ENCODE data around the gene GPR35. TPM values are rescaled to one million over a fixed set of nuclear protein-coding genes. Genes with fewer than 3 reads are reported as not detected.
"Not testable (repeated sequence)": the region's sequence is repeated elsewhere in the genome, so short reads cannot be mapped to it uniquely, and the experiment has no call there.

The GPR35 gene
- total RNA-seq, 1 donor from 2014 or later: 2.1 TPM

DNA sequence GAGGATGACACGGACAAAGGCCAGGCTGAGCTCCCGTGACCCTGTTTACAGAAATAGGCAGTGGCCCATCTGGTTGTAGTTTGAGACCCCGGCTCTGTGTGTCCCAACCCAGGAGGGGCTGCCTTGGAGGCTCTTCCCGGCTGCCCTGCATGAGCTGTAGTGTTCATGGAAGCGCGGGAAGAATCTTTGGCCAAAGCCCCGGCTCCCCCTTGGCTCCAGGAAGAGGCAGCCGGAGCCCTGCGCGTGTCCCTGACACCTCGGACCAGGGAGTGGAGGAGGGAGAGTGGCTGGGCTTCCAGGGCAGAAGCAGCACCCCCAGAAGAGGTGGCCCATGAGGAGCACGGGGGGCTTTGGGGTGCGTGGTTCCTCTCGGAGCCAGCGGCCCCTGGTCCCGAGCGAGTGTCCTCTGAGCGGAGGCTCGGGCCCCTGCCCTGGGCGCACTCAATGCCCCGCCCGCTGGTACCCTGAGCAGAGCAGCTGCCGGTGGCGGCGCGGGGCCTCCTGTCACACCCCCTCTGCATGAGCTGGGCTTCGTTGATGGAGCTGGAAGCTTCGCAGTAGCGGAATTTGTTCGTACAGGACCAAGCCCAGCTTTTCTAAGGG, 21.7 kb downstream of the GPR35 start:
- no peak for DNase-seq
- intact Hi-C loops (cut with micrococcal nuclease): no loop called here
- ATAC-seq: no peak

DNA sequence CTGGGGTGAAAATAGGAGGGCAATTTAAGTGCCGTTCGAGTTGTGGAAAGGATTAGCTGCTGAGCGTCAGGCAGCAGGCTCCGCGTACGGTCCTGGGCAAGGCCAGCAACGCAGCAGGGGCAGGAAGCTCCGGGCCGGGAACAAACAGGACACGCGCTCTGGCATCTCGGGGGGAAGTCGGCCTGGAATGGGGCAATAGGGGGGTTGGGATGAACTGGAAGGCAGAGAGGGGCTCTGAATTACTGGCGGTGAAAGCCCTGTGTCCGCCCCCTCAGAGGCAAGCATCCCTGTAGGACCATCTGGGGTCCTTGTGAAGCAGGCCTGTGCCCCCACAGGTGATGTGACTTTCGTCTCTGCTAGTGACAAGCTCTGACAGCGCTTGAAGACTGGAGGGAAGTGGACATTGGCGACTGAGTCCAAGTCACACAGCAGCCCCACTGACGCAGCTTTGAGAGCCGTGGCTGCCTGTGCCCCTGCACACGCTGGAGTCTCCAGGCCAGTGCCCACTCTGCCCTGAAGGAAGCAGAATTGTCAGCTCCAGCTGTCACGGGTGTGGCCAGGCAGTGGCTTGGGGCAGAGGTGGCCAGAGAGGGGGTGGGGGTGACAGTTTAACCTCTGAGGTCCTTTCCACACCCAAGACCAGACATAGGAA, 22.3 kb downstream of the GPR35 start:
- ATAC-seq (no peak), DNase-seq (no peak)
- intact Hi-C loops (cut with micrococcal nuclease): no loop called here

DNA sequence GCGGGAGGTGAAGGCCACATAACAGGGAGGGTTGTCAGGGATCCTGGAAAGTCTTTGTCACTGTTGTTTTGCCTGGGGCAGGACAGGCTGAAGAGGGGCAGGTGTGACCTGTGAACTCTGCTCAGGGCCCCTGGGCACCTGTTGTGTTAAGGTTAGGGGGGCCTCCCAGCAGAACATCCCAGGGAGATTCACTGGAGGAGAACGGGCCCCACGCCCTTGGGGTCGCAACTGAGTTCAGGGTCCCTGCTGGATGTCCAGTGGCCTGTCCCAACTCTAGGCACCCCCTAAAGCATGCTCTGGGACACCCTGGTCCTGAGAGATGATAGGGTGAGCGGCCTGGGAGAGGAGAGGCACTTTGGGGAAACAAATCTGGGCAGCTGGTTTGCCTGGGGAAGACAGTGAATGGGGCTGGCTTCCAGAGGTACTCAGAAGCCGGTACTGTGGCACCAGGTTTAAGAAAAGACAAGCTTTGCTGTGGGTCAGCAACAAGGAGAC, 22.9 kb downstream of the GPR35 start:
- intact Hi-C loops (cut with micrococcal nuclease): no loop called here
- ATAC-seq: no peak

DNA sequence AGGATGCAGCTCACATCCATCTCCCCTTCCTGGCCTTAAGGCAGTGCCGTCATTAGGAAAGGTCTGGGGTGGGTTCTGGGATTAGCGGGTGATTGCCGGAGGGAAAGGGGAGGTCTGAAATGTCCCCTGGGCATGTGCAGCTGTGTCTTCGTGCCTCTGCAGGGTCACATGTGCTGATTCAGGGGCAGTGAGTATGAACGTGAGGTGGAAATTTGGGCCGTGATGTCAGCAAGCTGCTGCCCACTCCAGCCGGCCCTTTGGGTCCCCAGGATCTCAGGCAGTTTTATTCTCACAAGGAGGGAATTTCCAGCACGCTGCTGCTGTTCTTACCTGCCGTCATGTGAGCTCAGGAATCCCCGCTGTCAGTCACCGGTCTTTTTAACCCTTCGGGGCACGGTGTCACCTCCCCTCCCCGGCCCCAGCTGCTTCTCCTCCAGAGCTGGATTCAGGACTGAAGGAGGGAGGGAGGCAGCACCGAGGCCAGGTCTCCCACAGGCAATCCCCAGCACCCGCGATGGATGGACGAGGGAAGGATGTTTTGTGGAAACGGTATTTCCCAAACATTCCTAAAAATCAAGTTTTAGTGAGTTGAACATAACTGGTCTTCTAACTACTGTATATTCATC, 23.5 kb downstream of the GPR35 start:
- intact Hi-C loops (cut with micrococcal nuclease): no loop called here
- DNase-seq (no peak), ATAC-seq (no peak)

More for the DNA sequence above, 22.9 kb downstream of the GPR35 start:
- DNase-seq: no peak

DNA sequence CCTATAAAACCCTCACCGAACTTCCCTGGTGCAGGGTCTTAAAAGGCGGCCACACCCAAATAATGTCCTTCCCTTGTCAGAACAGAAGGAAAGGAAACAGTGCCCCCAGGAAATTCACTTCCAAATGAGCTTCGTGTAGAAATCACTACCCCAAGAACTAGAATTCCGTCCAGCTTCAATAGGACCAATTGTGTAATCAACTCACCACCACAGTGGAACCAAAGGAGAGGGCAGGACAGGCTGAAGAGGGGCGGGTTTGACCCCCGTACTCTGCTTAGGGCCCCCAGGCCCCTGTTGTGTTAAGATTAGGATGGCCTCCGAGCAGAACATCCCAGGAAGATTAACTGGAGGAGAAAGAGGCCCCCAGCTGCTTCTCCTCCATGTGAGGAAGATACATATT, 24.1 kb downstream of the GPR35 start:
- intact Hi-C loops (cut with micrococcal nuclease): no loop called here
- ATAC-seq: no peak

DNA sequence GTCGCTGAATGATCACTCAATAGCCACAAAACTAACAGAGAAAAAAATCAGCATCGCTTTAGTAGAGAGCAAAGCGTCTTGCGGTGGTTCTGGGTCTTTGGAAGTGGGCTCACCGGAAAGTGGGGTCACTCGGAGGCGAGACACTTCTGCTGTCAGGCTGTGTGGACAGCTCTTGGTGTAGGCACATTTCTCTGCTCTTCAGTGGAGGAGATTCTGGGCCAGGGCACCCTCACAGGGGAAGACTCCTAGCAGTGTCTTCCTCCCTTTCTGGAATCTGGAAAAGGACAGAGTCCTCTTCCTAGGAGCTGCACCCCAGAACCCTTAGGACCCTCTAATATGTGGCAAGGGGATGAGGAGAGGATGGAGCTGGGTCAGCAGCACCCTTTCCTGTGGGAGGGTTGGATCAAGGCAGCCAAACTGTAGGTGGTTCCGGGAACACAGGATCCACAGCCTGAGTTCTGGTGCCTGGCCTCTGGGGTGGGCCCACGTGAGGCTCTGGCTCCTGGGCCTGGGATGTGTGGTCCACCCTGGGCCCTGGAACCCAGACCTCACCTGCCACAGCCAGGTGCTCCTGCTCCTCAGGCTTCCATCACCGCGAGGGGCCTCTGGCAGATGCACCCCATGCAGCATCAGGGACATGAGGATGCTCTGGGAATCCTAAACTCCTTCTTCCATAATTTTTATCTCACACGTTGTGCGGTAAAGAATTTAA, 25.1 kb downstream of the GPR35 start:
- DNase-seq (no peak), ATAC-seq (no peak)
- intact Hi-C loops (cut with micrococcal nuclease): no loop called here

More for the DNA sequence above, 24.1 kb downstream of the GPR35 start:
- no peak for DNase-seq

DNA sequence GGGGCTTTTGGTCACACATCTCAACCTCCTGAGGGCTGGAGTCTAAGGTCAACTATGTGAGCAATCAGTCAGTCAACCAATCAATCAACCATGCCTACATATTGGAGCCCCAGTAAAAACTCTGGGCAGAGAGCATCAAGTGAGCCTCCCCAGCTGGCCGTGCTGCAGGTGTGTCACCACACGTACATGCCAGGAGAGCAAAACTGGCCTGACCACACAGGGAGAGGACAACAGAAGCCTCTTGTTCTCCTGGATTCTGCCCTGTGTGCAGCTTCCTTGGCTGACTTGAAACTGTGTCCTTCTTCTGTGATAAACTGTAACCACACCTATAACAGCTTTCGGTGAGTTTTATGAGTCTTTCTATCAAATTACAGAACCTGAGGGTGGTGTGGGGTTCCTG, 25.9 kb downstream of the GPR35 start:
- intact Hi-C loops (cut with micrococcal nuclease): no loop called here
- no peak for DNase-seq
- no peak for ATAC-seq

DNA sequence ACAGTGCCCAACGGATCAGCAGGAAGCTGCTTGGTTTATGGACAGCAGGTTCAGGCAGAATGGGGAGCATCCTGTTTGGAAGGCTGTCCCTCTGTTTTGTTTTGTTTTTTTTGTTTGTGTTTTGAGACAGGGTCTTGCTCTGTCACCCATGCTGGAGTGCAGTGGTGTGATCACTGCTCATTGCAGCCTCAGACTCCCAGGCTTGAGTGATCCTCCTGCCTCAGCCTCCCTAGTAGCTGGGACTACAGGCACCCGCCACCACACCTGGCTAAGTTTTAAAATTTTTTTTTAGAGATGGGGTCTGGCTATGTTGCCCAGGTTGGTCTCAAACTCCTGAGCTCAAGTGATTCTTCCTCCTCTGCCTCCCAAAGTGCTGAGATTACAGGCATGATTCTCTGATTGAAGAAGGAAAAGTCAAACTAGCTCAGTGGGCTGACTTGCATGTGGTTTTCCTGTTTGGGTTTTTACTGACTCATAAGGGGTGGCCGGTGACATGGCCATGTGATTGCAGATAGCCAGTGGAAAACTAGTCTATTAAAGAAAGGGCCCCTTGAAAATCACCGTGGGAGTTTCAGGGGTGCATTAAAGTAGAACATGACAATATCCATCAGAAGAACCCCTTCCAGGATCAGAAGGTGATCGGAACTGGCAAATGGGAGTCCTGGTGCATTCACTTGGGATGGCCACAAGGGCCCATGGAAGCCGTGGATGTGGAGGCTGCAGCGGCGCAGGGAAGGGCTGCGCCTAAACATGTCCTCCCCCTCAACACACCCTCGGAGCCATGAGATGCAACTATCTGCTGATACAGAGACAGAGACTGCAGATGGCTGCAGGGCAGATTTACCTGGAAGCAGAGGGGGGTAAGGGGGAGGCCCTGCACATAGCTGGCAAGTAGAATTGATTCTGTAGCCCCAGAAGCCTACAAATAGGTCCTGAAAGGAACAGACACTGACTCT, 30.9 kb downstream of the GPR35 start:
- no peak for DNase-seq
- no peak for ATAC-seq
- intact Hi-C loops (cut with micrococcal nuclease): no loop called here

DNA sequence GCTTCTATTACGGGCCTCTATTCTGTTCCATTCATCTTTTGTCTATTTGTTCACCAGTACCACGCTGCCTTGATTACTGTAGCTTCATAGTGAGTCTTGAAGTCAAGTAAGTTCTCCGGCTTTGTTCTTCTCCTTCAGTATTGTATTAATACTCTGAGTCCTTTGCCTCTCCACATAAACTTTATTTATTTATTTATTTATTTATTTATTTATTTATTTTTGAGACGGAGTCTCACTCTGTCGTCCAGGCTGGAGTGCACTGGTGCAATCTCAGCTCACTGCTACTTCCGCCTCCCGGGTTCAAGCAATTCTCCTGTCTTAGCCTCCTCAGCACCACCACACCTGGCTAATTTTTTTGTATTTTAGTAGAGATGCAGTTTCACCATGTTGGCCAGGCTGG, 34.6 kb downstream of the GPR35 start:
- intact Hi-C loops (cut with micrococcal nuclease); DNase-seq: not testable (repeated sequence)

DNA sequence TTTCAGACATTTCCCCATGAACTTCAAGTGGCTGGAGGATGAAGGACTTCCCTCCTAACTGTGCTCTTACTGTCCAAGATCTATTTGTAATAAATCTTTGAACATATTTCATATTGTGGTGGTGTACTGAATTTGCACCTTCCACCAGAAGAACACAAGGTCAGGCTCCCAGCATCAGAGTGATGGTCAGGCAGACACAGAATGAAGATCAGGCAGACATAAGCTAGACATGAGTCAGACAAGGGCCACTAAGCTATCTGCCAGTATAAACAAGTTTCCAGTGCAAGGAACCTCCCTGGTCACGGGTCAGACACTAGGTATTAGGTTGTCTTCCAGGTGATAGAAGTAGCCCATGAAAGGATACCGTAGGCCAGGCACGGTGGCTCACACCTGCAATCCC, 37.4 kb downstream of the GPR35 start:
- ATAC-seq (no peak), DNase-seq (no peak)
- intact Hi-C loops (cut with micrococcal nuclease): no loop called here

More for the DNA sequence above, 34.6 kb downstream of the GPR35 start:
- ATAC-seq: not testable (repeated sequence)

DNA sequence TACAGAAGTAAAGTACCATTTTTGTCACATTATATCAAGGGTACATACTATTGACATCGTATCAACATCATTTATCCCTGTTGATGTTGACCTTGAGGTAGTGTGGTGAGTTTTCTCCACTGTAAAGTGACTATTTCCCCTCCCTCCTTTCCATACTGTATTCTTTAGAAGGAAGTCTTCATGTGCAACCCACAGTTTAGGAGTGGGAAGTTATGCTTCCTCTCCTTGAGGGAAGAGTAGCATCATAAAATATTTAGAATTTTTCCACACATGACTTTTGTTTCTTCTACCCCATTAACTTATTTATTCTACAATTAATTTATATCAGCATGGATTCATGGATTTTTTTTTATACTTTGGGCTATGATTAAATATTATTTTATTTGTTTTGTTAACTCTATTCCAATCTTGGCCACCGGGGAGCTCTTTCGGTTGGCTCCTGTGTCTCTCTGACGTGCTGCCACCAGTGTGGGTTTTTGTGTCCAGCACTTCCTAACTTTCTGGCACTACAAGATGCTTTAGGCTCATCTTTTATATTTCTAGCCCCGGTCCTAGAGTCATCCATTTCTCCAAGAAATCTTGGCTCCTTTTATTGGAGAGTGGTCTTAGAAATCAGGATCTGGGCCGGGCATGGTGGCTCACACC, 38.4 kb downstream of the GPR35 start:
- DNase-seq (no peak), ATAC-seq (no peak)
- intact Hi-C loops (cut with micrococcal nuclease): no loop called here

DNA sequence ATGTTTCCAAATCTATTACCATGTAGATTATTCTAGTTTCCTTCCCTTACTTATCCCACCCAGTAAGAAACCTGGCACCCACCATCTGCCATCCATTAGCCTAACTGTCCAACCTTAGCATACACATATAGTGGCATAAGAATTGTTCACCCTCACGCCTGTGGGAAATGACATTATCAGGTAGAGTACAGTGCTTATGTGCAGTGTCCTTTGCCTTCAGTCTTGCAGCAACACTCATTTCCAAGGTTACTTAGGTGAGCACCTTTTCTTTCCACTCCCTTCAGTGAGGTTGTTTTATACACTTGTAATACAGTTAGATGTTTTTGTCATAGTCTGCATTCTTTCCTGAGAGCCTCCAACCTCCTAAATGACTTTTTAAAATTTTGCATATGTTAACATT, 39.3 kb downstream of the GPR35 start:
- ATAC-seq: no peak
- intact Hi-C loops (cut with micrococcal nuclease): no loop called here
- DNase-seq: no peak

DNA sequence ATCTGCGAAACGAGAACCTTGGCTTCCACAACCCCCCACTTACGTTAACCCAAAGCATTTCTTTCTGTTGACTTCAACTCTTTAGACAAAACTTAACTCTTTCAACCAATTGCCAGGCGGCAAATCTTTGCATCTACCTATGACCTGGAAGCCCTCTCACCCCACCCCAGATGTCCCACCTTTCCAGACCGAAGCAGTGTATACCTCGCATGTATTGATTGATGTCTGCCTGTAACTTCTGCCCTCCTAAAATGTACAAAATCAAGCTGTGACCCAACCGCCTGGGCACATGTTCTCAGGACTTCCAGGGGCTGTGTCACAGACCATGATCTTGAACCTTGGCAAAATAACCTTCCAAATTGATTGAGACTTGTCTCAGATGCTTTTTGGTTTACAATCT, 45.1 kb downstream of the GPR35 start:
- intact Hi-C loops (cut with micrococcal nuclease): no loop called here
- DNase-seq (no peak), ATAC-seq (no peak)

DNA sequence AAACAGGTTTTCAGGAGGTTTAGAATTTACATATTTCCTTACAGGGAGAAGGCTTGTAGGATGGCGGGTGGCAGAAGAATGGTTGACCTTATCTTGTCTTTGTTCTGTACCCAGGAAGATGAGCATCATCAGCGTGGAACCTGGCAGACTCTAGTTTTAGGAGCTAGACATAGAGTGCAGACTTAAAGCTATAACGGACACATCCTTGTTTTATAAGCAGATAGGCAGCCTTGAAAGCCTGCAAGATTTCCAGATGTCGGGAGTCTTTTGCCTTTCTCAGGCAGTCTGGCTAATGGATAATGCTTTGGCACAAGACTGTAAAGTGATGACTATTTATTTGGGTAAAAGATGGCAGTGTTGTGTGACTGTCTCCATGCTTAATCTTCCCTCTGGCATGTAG, 45.7 kb downstream of the GPR35 start:
- intact Hi-C loops (cut with micrococcal nuclease): no loop called here
- ATAC-seq (no peak), DNase-seq (no peak)

DNA sequence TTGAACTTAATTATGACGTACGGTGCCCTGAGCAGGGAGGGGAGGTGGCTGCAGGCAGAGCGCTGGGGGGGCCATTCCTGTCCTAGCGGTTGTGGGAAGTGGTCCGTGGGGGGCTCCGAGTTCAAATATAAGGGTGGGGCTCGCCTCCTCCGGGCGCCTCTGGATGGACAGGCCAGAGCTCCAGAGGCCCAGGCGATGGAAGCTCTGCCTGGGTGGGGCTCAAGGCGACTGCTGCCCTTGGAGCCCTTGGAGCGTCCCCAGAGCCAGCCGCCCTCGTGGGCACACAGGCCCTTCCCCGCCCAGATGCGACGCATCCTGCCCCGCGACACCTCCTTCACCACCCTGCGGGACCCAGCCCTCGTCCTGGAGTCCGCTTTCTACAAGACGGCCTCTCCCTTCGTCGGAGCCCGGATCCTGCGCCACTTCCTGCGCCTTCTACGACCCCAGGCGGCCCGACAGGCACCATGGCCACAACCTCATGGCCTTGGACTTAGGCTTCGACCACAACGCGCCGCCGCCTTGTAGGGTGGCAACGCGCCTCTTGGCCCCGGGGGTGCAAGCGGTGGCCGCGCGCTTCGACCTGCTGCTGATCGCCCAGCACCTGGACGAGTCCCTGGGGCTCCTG, 46.9 kb downstream of the GPR35 start:
- no peak for ATAC-seq
- intact Hi-C loops (cut with micrococcal nuclease): no loop called here
- no peak for DNase-seq

DNA sequence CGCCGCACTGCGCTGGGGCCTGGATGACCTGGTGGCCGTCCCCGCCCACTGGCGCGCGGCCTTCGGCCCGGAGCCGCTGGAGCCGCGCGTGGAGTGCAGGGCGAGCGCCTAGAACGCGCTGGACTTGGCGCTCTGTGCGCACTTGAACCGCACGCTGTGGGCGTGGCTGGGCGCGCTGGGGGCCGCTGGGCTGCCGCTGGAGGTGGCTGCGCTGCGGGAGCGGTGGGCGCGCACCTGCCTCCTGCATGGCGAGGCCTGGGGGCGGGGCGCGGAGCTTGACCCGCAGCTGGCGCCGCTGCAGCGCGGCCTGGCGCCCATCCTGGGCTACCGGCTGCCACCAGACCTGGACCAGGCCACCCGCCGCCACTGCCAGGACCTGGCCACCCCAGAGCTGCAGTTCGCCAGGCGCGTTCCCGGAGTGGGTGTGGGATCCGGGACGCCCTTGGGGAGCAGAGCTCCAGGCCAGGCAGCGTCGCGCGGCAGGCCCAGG, 47.5 kb downstream of the GPR35 start:
- intact Hi-C loops (cut with micrococcal nuclease): no loop called here
- DNase-seq: no peak
- ATAC-seq: peak; percentile 48

DNA sequence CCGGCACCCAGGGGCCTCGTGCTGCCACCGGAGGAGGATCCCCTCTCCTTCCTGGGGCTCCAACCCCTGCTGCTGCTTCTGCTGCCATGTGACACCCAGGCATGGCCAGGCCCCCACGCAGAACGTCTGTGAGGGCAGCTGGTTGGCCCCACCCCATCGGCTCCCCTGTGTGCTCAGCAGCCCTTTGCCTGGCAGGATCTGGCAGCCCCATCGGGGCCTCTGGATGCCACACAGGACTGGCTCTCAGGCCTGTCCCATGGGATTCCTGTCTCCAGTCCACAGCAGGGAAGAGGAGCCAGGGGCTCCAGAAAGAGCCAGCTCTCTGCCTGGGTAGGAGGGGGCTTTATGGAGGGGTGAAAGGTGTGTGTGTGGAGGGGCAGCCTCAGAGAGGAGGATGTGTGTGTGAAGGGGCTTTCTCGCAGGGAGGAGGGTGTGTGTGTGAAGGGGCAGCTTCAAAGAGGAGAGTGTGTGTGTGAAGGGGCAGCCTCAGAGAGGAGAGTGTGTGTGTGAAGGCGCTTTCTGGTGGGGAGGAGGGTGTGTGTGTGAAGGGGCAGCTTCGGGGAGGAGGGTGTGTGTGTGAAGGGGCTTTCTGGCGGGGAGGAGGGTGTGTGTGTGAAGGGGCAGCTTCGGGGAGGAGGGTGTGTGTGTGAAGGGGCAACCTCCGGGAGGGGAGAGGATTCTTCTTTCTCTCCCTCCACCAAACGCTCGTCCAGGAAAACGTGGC, 49.3 kb downstream of the GPR35 start:
- not testable (repeated sequence) for DNase-seq, ATAC-seq

More for the DNA sequence above, 49.3 kb downstream of the GPR35 start:
- intact Hi-C loops (cut with micrococcal nuclease): not testable (repeated sequence)
